Activated CD8-positive, alpha-beta memory T cell treated with anti-CD3 and anti-CD28 coated beads for 4 hours (primary cell): ENCODE measurements around the gene HSF2BP.
"Not testable (repeated sequence)": the region's sequence is repeated elsewhere in the genome, so short reads cannot be mapped to it uniquely, and the experiment has no call there.

ENCODE experiments used
- DNase-seq, 2 donors: peaks; one replicate each; pipeline ENCODE4 v3.0.0-alpha.2; 2020; ENCODE audit warnings: low read depth in 2 of 2

HSF2BP gene

DNA sequence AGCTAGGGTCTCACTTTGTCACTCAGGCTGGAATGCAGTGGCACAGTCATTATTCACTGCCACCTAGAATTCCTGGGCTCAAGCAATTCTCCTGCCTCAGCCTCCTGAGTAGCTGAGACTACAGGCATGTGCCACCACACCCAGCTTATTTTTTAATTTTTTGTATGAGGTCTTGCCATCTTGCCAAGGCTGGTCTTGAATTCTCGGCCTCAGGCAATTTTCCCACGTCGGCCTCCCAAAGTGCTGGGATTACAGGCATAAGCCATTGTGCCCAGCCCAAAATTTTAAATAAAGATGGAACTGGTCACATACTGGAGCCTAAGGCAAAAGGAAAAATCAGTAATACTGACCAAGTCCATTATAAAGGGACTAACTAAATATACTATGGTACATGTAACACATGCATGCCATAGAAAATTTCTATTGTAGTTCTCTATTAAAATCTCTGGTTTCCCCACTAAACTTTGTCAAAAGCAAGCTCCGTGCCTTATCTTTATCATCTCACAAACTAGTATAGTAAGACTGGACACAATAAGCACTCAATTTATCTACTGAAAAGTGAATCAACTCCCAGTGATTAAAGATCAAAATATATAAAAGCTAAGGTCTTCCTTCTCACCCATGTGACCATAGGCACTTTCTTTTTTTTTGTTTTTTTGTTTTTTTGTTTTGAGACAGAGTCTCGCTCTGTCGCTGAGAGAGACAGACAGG is 61.6 kb downstream of the HSF2BP start:
- no peak for DNase-seq

DNA sequence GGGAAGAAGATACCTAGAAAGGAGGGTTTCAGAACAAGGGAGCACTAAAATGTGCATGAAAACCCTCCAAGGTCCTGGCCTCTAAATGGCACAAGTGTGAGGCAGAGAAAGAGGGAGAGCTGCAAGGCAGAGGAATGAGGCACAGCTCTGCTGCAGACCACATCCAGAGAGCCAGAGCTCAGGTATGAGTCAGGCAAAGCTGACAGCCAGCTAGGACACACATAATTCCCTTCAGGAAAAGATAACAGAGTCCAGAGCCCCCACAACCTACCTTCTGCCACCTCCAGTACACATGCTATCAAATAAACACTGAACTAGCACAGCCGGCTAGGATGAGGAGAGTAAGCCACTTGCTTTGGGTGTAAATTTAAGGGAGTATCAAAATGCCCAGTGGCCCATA is 62.2 kb downstream of the HSF2BP start:
- no peak for DNase-seq

DNA sequence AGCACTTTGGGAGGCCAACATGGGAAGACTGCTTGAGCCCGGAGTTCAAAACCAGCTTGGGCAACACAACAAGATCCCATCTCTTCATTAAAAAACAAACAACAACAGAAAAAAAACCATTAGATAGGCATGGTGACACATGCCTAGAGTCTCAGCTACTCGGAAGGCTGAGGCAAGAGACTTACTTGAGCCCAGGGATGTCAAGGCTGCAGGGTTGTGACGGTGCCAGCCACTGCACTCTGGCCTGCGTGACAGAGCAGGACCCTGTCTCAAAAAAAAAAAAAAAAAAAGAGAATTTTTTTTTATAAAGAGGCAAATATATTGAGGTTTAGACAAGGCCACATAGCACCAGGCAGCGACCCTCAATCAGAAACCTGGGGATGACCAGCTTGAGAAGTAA is 62.7 kb downstream of the HSF2BP start:
- DNase-seq: no peak

DNA sequence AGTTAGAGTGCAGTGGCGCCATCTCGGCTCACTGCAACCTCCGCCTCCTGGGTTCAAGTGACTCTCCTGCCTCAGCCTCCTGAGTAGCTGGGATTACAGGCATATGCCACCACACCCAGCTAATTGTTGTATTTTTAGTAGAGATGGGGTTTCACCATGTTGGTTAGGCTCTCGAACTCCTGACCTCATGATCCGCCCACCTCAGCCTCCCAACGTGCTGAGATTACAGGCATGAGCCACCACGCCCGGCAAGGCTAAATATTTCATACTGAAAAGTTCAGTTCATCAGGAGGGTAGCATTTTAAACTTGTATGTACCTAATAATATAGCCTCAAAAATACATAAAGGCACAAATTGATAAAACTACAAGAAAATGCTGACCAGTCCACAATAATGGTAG is 63.5 kb downstream of the HSF2BP start:
- DNase-seq: not testable (repeated sequence)

DNA sequence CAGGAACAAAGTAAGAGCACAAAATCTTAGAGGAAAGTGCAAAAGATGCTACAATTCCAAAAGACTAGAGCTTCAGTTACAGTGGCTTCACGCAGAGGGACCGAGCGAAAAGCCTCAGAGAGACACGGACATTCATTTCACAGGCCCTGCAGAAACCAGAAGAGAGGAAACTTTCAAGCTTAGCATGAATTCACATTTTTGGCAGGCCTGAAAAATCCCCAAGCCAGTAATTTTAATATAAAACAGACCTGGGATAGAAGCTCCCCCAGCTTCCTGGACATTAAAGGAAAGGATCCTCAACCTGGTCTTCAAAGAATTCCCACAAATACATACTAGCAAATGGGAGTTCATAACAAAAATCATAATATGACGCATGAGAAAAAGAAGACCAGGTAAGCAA is 66.2 kb downstream of the HSF2BP start:
- no peak for DNase-seq

DNA sequence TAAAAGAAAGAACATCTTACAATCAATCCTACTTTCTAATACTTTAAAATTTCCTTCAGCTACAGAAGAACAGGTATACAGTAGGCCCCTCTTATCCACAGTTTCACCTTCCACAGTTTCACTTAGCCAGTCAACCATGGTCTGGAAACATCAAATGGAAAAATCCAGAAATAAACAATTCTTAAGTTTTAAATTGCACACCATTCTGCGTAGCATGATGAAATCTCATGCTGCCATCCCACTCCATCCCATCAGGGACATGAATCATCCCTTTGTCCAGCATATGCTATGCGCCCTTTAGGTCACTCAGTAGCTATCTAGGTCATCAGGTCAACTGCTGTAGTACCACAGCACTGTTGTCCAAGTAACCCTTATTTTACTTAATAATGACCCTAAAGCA is 67.7 kb downstream of the HSF2BP start:
- no peak for DNase-seq

DNA sequence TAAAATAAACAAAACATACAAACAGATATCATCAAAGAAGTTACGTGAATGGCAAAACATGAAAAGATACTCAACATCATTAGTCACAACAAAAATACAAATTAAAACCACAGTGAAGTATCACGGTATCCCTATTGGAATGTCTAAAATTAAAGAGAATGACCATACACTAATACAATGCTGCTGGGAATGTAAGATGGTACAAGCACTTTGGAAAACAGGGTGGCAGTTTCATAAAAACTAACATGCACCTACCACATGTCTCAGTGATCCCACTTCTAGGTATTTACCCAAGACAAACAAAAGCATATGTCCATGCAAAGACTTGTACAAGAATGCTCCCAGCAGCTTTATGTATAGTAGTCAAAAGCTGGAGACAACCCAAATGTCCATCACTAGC is 69.1 kb downstream of the HSF2BP start:
- DNase-seq: no peak

DNA sequence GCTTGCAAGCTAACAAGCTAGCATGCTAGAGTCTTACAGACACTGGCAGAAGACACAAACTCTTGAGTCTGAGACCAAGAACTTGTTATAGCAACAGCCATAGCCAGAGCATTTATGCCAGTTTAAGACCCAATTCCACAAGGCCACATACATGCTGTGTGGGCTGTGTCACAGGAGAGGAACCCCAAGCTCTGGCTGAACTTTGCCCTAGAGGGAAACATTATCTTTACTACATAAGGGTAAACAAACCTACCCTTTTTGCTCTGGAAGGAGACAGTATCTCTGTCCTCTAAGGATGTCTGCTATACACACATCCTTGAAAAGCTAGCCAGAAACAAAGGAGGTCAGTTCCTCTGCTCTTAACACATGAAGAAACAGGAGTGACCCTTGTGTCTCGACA is 70.3 kb downstream of the HSF2BP start:
- no peak for DNase-seq

DNA sequence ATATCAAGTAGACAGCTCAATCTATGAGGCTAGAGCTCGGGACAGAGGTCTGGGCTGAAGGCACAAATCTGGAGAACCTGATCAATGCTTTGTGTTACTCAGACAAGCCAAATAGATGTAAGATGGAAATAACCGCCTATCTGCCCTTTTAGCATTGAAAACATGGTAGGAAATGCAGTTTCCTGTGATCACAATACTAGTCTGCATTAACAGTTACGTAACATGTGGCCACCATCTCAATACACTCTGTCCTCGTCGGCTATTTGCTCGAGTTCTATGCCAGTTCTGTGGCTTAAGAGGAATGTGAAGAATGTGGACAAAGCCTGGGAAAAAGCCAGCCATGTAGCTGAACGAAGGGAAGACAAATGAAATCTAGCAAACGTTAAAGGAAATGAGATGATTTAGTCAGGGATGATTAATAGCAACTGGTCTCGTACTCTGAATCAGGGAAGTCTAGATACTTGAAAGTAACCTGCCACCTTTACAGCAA is 73.3 kb downstream of the HSF2BP start:
- DNase-seq: no peak

DNA sequence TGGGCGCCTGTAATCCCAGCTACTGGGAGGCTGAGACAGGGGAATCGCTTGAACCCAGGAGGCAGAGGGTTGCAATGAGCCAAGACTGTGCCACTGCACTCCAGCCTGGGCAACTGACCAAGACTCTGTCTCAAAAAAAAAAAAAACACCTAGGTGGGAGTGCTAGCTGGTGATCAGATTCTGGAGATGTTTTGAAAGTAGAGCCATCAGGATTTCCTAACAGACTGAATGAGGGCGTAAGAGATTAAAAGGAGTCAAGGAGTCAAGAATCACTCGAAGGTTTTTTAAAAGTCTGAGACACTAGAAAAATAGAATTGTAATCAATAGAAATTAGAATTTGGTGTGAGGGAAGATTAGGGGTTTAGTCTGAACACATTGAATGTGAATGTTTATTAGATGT is 73.8 kb downstream of the HSF2BP start:
- no peak for DNase-seq

DNA sequence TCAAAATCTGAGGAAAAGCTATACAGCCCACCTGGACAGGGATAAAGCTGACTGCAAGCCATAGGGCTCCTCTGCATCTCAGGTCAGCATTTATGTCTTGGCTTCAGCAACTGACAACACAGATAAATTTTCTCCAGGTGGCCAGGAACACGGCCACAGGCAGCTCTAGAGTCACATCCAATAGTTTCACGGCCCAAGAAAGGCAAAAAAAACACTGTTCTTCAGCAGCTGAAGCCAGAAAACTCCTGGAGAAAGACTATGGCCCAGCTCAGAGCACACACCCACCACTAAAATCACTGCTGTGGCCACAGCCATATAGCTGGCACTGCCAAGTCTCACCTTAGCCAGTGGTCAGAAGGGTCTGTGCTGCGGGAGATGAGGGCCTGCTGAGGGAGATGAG is 77.8 kb downstream of the HSF2BP start:
- no peak for DNase-seq

DNA sequence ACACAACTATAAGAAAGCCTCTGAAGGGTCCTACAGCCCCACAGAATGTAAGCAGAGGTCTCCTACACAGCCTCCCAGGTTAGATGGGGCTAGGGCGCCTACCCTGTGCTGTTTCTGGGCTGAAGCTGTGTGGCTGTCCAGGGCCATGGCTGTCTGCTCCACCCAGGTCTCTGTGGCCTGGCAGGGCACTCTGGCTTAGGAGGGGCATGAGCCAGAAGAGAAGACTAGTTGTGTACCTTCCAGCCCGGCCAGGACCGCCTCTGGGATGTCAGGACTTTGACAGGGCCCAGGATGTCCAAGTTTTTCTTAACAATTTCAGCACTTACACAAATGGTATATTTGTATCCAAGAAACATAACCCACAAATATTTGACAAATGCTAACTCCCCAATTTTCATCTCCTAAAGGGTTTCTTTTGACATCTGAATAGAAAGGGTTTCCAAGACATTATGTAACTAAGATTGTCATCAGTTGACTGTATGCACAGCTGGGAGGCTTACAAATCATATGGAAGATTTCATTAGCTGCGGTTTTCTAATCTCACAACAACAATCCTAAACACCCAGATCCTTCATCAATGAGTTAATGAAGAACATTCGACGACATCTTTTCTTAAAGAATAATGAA is 80.5 kb downstream of the HSF2BP start:
- DNase-seq: no peak

DNA sequence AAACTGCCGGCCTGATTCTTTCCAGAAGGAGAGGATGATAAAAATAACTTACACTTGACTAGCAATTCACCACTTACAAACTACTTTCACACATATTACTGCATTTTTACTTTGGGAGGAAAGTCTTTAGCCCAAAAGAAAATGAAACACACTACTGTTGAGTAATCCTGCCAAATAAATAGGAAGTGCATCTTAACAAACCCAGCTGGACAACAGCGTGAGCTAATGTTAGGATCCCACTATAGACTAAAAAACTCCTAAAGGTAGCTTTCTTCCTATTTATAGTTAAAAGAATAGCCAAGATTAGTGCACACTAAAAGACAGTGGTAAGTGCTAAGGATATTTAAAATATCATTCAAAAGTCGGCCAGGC is 83.8 kb downstream of the HSF2BP start:
- no peak for DNase-seq

DNA sequence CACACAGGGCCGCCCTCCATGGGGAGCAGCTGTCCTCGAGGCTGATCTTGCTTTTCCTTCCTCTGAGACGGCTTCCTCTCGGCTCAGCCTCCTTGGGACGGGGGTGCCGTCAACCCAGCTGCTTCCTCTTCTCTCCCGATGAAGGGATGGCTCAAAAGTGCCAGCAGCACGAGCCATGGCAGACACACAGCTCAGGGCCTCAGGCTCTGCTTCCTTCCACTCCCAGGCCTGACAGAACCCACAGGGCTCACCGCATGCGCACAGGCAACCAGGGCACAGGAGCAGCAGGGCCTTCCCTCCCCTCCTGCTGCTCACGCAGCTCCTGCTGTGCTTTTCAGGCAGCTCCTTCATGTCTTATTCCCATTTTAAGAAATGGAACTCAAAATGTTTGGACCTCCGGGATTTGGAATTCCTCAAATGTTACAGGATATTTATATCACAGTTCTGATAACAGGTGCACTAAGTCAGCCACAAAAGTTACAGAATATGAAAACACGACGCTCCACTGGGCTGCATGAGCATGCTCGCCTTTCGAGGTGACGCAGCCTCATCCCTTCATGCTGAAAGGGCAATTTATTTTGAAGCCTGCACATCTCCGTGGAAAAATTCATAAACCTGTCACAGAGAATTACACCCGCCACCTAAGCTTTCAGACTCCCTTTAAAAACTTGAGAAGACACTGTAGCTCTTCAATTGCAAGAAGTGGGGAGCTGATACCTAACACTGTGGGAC is 84.4 kb downstream of the HSF2BP start:
- no peak for DNase-seq

DNA sequence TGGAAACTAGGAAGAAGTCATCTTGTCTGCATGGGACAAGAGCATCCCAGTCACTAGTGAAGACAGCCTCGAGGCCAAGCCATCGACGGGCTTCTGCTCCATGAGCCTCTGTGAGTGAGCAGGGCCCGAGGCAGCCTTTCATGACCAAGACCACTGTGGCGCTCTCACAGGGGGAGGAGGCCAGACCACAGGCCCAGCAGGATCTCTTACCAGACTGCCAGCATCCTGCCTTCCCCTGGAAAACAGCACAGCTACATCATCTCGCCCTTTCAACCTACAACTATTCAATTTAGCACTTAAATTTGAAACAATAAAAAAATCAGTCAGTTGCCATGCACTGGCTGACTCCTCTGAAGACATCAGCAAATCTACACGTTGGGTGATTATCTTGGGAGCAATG is 85.4 kb downstream of the HSF2BP start:
- DNase-seq: no peak

DNA sequence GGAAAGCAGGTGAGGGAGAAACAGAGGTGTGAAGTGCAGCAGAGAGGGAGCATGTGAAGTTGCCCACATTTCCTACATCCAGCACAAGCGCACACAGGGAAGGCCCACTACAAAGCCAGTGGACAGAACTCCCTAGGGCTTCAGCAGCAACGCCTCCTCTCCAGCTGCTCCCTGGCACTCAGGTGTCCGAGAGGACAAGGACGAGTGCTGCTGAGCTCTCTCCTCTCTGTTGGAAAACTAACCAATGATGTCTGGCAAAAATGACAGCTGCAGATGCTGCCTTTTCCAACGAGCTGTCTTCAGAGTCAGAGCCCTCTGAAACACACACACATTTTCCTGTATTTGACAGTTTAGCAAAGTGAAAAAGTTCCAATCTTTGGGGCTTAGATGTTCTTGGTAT is 86.8 kb downstream of the HSF2BP start:
- DNase-seq: no peak

DNA sequence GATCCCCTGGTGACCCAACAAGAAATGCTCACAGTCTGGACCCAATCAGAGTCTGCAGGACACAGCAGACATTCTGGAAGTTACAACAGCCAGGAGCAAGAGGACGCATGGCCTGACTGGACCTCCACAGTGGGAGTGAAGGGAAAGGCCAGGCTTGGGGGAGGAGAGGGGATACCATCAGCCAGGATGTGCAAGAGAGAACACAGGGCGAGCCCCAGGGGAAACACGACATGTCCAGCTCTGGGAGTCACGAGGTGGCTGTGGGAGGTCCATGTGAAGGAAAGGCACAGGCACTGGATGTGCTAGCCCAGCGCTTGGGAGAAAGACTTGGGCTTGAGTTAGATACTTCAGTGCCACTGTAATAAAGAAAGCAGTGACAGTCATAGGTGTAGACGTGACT is 87.3 kb downstream of the HSF2BP start:
- no peak for DNase-seq

DNA sequence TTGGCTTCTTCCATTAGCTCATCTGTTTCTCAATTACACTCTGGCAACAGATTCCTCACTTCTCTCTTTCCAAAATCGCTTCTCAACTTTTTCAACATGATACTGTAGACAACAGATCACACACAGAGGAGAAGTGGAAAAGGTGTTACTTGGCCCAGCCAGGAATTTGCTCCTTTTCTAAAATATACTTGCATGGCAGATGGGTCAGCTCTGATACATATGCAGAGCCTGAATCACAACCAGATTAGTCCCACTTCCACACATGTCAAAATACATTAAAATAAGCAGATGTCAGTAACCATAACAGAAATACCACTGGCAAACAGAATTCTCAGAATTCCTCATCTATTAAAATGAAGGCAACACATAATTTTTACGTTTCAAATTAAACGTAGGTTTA is 89.1 kb downstream of the HSF2BP start:
- DNase-seq: not testable (repeated sequence)

DNA sequence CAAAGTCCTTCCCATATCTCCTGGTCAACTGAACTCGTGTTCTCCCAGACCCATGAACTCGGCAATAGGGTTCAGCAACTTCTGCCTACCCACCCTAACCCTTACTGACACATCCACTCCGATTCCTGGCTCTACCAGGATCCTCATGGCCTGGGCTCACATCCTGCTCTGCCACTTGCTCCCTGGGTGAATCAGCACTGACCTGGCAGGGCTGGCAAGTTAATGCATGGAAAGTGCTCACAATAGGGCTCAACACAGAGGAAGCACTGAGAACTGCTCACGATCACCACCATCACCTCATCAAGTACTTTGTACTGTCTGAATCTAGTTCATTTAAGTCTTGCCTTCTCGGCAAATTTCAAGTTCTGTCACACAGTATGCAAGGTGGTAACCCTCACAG is 96.8 kb downstream of the HSF2BP start:
- not testable (repeated sequence) for DNase-seq

DNA sequence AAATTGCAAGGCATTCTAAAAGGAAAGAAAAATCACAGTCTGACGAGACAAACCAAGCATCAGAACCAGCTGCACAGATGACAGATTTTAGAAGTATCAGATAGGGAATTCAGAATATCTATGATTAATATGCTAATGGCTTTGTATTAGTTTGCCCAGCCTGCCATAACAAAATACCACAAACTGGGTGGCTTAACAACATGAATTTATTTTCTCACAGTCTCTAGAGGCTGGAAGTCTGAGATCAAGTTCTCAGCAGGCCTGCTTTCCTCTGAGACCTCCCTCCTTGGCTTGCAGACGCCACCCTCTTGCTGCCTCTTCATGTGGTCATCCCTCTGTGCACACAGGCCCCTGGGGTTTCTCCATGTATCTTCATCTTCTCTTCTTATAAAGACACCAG is 118.7 kb downstream of the HSF2BP start:
- DNase-seq: not testable (repeated sequence)

DNA sequence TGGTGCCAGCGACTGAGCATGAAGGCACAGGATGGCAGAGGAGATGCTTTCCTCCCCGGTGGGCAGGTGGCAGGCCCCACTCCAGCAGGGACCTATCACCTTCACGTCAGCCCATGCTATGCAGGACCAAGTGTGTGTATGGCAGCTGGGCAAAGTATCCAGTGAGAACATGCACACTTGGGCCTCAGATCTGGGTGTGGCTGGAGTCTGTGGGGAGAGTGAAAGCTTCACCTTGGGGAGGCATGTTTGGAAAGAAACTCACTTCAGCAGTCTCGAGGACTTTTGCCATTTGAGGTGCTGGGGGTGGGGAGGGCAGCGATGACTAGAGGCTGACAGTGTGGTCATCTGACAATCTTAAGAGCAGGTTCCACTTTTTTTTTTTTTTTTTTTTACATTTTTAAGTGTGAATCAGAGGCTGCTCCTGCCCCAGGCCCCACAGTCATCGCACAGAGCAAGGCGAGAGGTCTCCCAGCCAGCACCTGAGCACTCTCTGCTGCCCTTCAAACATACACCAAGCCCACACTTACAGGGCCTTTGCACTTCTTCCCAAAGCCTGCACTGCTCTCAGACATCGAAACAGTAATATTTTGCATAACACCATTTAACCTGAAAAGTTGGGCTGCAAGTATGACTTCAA is 136.7 kb downstream of the HSF2BP start:
- not testable (repeated sequence) for DNase-seq

DNA sequence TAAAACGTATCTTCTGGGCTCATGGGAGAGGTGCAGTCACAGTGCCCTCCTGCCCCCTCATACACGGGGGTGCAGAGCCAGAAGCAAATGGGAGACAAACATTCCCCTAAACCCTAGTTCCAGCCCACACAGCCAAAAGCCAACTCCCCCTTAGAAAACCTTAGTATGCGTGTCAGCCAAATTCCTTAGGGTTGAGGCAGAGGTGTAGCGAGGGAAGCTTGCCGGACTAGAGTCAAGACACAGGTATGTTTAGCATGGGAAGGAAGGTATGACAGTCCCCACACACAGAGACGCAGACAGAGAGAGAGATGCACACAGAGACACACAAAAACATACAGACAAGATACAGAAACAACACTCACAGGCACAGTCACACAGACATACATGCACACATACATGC is 141.6 kb downstream of the HSF2BP start:
- DNase-seq: not testable (repeated sequence)
